Measurements from ENCODE around the gene HOXC10.

GRCh38 chr12:53977596-53978445 is 7.1 kb upstream of the HOXC10 start:
- TF ChIP-seq CTCF (IDR thresholded peaks at IDR 0.05), result no peak
- no peak for TF ChIP-seq POLR2A (IDR thresholded peaks at IDR 0.05)
